Ishikawa (cell line): Measurements from ENCODE around the gene ARHGEF26.

Source experiments
- CEBPB ChIP-seq: IDR thresholded peaks from 2 replicates; pipeline ENCODE4 v1.6.1; 2012
- CREB1 ChIP-seq: IDR thresholded peaks from 2 replicates; pipeline ENCODE4 v1.6.1; 2012; ENCODE audit warnings: low read depth
- EGR1 ChIP-seq: IDR thresholded peaks from 2 replicates; pipeline ENCODE4 v1.6.1; 2012
- EP300 ChIP-seq: IDR thresholded peaks from 2 replicates; pipeline ENCODE4 v1.6.1; 2012; ENCODE audit warnings: borderline replicate concordance
- FOXM1 ChIP-seq: IDR thresholded peaks from 2 replicates; pipeline ENCODE4 v1.6.1; 2012; ENCODE audit warnings: low read depth, borderline replicate concordance
- MAX ChIP-seq: IDR thresholded peaks from 2 replicates; pipeline ENCODE4 v1.6.1; 2012
- NFIC ChIP-seq: IDR thresholded peaks from 2 replicates; pipeline ENCODE4 v1.6.1; 2012
- RAD21 ChIP-seq: IDR thresholded peaks from 2 replicates; pipeline ENCODE4 v1.6.1; 2012; ENCODE audit warnings: low read depth
- REST ChIP-seq: IDR thresholded peaks from 2 replicates; pipeline ENCODE4 v1.6.1; 2012; ENCODE audit warnings: low read depth, mild to moderate bottlenecking
- TAF1 ChIP-seq: IDR thresholded peaks from 2 replicates; pipeline ENCODE4 v1.6.1; 2012; ENCODE audit warnings: low read depth, mild to moderate bottlenecking
- TCF12 ChIP-seq: IDR thresholded peaks from 2 replicates; pipeline ENCODE4 v1.6.1; 2012; ENCODE audit warnings: low read depth
- TEAD4 ChIP-seq: IDR thresholded peaks from 2 replicates; pipeline ENCODE4 v1.6.1; 2012
- YY1 ChIP-seq: IDR thresholded peaks from 2 replicates; pipeline ENCODE4 v1.6.1; 2012; ENCODE audit warnings: low read depth
- ZBTB7A ChIP-seq: IDR thresholded peaks from 2 replicates; pipeline ENCODE4 v1.6.1; 2012; ENCODE audit warnings: low read depth
- TF ChIP-seq, protein P1 (sequence below): IDR thresholded peaks from 2 replicates; pipeline ENCODE4 v1.6.1; 2012

ARHGEF26 gene

GRCh38 chr3:154120961-154121700, at the start of gene ARHGEF26:
Gene ARHGEF26 (plus strand): TSS chr3:154121390. CDS start chr3:154121993, 603 bp downstream.
- TF ChIP-seq FOXM1, result no peak
- TF ChIP-seq ZBTB7A, result peak; percentile 18; the same call in 1 of the 2 replicates
- peak; percentile 54 for TF ChIP-seq TAF1
- TF ChIP-seq EGR1, result peak; percentile 92
- no peak for TF ChIP-seq RAD21
- no peak for TF ChIP-seq CREB1
- TF ChIP-seq CEBPB, result no peak

DNA sequence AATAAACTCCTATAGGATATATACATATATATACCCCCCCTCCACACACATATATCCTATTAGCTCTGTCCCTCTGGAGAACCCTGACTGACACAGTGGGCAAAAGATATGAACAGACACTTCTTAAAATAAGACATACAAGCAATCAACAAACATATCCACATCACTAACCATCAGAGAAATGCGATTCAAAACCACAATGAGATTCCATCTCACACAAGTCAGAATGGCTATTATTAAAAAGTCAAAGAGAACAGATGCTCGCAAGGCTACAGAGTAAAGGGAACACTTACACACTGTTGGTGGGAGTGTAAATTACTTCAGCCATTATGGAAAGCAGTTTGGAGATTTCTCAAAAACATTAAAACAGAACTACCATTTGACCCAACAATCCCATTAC, 46.2 kb upstream of the ARHGEF26 start:
- no peak for TF ChIP-seq CEBPB
- no peak for TF ChIP-seq TAF1
- no peak for TF ChIP-seq NFIC
- no peak for TF ChIP-seq REST
- TF ChIP-seq YY1, result no peak
- no peak for TF ChIP-seq TEAD4
- TF ChIP-seq MAX, result no peak
- no peak for TF ChIP-seq EGR1
- no peak for TF ChIP-seq CREB1
- TF ChIP-seq, protein P1, sequence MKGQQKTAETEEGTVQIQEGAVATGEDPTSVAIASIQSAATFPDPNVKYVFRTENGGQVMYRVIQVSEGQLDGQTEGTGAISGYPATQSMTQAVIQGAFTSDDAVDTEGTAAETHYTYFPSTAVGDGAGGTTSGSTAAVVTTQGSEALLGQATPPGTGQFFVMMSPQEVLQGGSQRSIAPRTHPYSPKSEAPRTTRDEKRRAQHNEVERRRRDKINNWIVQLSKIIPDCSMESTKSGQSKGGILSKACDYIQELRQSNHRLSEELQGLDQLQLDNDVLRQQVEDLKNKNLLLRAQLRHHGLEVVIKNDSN, result no peak
- no peak for TF ChIP-seq ZBTB7A
- TF ChIP-seq RAD21, result no peak
- TF ChIP-seq FOXM1, result no peak
- TF ChIP-seq TCF12, result no peak

DNA sequence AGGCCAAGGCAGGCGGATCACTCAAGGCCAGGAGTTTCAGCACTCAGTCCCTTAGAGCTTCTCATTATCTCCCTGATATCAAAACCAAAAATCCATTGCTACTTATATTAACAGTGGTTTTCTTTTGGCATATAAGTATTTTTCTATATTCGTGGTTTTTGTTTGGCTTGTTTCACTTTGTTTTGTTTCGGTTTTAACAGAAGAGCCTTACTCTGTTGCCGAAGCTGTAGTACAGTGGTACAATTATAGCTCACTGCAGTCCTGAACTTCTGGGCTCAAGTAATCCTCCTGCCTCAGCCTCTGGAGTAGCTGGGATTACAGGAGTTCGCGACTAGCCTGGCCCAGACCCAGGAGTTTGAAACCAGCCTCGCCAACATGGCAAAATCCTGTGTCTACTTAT, 42.5 kb upstream of the ARHGEF26 start:
- no peak for TF ChIP-seq CEBPB
- no peak for TF ChIP-seq TCF12
- TF ChIP-seq ZBTB7A, result no peak
- no peak for TF ChIP-seq NFIC
- TF ChIP-seq MAX, result no peak
- no peak for TF ChIP-seq CREB1
- TF ChIP-seq TAF1, result no peak
- TF ChIP-seq EGR1, result no peak

DNA sequence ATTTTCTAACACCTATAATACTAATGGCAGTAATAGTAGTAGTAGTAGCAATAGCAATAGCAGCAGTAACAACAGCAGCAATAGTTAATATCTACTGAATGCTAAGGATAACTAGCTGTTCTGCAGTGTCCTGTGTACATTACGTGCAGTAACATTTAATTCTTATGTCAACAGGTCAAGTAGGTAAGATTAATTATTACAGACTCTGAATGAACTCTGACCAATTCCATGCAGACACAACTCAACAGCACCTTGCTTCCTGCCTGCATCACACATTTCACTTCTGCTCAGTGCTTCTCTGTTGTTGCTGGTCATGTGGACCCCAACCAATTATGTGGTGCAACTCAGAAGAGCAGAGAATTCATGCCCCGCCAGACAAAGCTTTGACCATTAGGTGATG, 39.9 kb upstream of the ARHGEF26 start:
- no peak for TF ChIP-seq ZBTB7A
- no peak for TF ChIP-seq TCF12
- no peak for TF ChIP-seq FOXM1
- TF ChIP-seq TAF1, result no peak
- TF ChIP-seq, protein P1, result no peak
- TF ChIP-seq EGR1, result no peak
- no peak for TF ChIP-seq YY1
- no peak for TF ChIP-seq RAD21
- TF ChIP-seq CEBPB, result no peak
- TF ChIP-seq CREB1, result no peak
- TF ChIP-seq TEAD4, result no peak
- TF ChIP-seq NFIC, result no peak
- TF ChIP-seq REST, result no peak
- no peak for TF ChIP-seq EP300
- TF ChIP-seq MAX, result no peak

DNA sequence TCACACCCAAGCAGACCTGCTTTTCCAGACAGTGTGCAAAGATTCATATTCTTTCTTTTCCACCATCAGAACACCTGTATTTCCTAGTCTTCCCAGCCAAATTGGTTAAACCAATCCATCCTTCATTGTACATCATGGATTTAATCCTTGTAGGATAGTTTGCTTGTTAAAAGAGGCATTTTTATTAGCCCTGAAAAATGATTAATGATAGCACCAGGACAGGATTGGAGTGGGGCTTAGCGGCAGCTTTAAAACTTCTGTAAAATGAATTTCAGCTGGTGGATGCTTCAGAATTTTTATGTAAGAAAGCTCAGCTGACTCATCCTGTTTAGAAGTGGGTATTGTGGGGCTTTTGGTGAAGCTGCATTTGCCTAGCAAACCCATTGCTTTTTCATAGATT, 36.1 kb upstream of the ARHGEF26 start:
- TF ChIP-seq EP300, result no peak
- no peak for TF ChIP-seq REST
- TF ChIP-seq YY1, result no peak
- no peak for TF ChIP-seq ZBTB7A
- no peak for TF ChIP-seq EGR1
- TF ChIP-seq RAD21, result no peak
- no peak for TF ChIP-seq TAF1
- no peak for TF ChIP-seq TEAD4
- TF ChIP-seq TCF12, result no peak
- no peak for TF ChIP-seq FOXM1
- no peak for TF ChIP-seq NFIC
- no peak for TF ChIP-seq CEBPB
- no peak for TF ChIP-seq MAX
